ENCODE measurements around the gene TMEM266.

- TF ChIP-seq CTCF (IDR thresholded peaks at IDR 0.05; ENCODE audit: low read length) (no peak), EZH2phosphoT487 (IDR thresholded peaks at IDR 0.05; ENCODE audit: low read length) (no peak), EZH2 (optimal IDR thresholded peaks at IDR 0.05; ENCODE audit: low read depth, low read length) (no peak)
These were observed 136.8 kb downstream of the TMEM266 start for GRCh38 chr15:76196269-76197231.

All from MM.1S (cell line).